Thyroid gland (tissue), 4 donors: ENCODE measurements around the gene ACTL7B. TPM values are rescaled to one million over a fixed set of nuclear protein-coding genes. Genes with fewer than 3 reads are reported as not detected.
A peak's percentile ranks its signal among the peaks of the same experiment; 100 is the strongest.
"Not testable (repeated sequence)": the region's sequence is repeated elsewhere in the genome, so short reads cannot be mapped to it uniquely, and the experiment has no call there.

ENCODE experiments used
- DNase-seq, 2 donors: peaks; one replicate each; pipeline ENCODE4 v3.0.0-alpha.2; 2019
- H3K27ac ChIP-seq, 3 donors: fragments of 200-600 bp; sonication (generic); 1 replicate in 2 of 3; 2 replicates in 1 of 3; pipeline ENCODE4 v1.5.1; 2016 to 2019; ENCODE audit warnings: mild to moderate bottlenecking in 1 of 3, moderate library complexity in 1 of 3
- H3K27me3 ChIP-seq: fragments of 200-600 bp; sonication (generic); one replicate; pipeline ENCODE4 v1.5.1; 2019
- H3K36me3 ChIP-seq, 2 donors: fragments of 200-600 bp; sonication (generic); one replicate each; pipeline ENCODE4 v1.5.1; 2016 to 2019
- H3K4me1 ChIP-seq, 2 donors: fragments of 200-600 bp; sonication (generic); one replicate each; pipeline ENCODE4 v1.5.1; 2017 to 2019
- H3K4me3 ChIP-seq, 3 donors: fragments of 200-600 bp; sonication (generic); replicated peaks in 1 of 3; 1 replicate in 2 of 3; 2 replicates in 1 of 3; pipeline ENCODE4 v1.5.1; 2016; ENCODE audit warnings: mild to moderate bottlenecking in 1 of 3
- H3K9me3 ChIP-seq: fragments of 200-600 bp; sonication (generic); one replicate; pipeline ENCODE4 v1.5.1; 2017
- CTCF ChIP-seq, 6 experiments: fragments of 200-600 bp in 3 of 6; fragments of 450-650 bp in 3 of 6; sonication (generic) in 3 of 6; IDR thresholded peaks; one replicate each; pipeline ENCODE4 v1.5.1; 2016 to 2019; ENCODE audit warnings: antibody characterized with exemption in 6 of 6, mild to moderate bottlenecking in 2 of 6, inconsistent platforms in 1 of 6, moderate library complexity in 1 of 6
- POLR2A ChIP-seq, 2 donors: fragments of 450-650 bp; IDR thresholded peaks; one replicate each; pipeline ENCODE4 v1.6.1; 2017; ENCODE audit warnings: antibody characterized with exemption in 2 of 2, mild to moderate bottlenecking in 2 of 2, moderate library complexity in 1 of 2
- WGBS, 2 donors: methylation state at CpG; one replicate each; pipeline ENCODE4 v1.1.5; 2017; 5-methylcytosine and 5-hydroxymethylcytosine counted together
- intact Hi-C: fragments of 100-400 bp; cut with DNase I; formaldehyde crosslinking; loops from one replicate; pipeline ENCODE4 v1.15.1; 2023
- total RNA-seq, 4 donors: library from RNA; depleted of rRNA; stranded (reverse); fragments of >200 nt; gene quantifications; one replicate each; pipeline ENCODE4 v1.2.3, GENCODE V29; 2016

Gene ACTL7B
- total RNA-seq, 4 donors from 2014 or later, result 0.33 to 0.54 TPM; not detected in 2

- Histone ChIP-seq H3K27ac (no peak overlapping the region), H3K36me3 (peaks cover 53 to 55% of the 10 kb centered on the region in 2 donors), H3K4me3 (no peak overlapping the region), H3K9me3 (no peaks in the 10 kb centered on the region), H3K4me1 (no peaks in the 10 kb centered on the region), H3K27me3 (no peaks in the 10 kb centered on the region)
- WGBS, 2 donors, result 95 to 96% methylated on average over 2 of the region's 2 CpGs
- no peak for DNase-seq
- TF ChIP-seq CTCF (IDR thresholded peaks at IDR 0.05) (no peak), POLR2A (IDR thresholded peaks at IDR 0.05) (no peak)
- intact Hi-C loops, result no loop called here
These were observed 41.7 kb upstream of the ACTL7B start for GRCh38 chr9:108897324-108898096.

GRCh38 chr9:108894225-108894997 is 38.6 kb upstream of the ACTL7B start:
- Histone ChIP-seq H3K4me1 (no peaks in the 10 kb centered on the region), H3K27ac (no peak overlapping the region), H3K4me3 (no peak overlapping the region), H3K9me3 (no peaks in the 10 kb centered on the region), H3K27me3 (no peaks in the 10 kb centered on the region), H3K36me3 (peaks cover 56 to 65% of the 10 kb centered on the region in 2 donors)
- 94 to 95% methylated on average over 4 of the region's 4 CpGs for WGBS, 2 donors
- no peak for DNase-seq
- TF ChIP-seq POLR2A (IDR thresholded peaks at IDR 0.05) (no peak), CTCF (IDR thresholded peaks at IDR 0.05) (no peak)
- intact Hi-C loops, result no loop called here

- Histone ChIP-seq H3K4me3 (no peak overlapping the region), H3K9me3 (no peaks in the 10 kb centered on the region), H3K27ac (no peak overlapping the region), H3K36me3 (peaks cover 28 to 48% of the 10 kb centered on the region in 2 donors), H3K4me1 (peaks cover 0 to 6% of the 10 kb centered on the region in 2 donors), H3K27me3 (no peaks in the 10 kb centered on the region)
- TF ChIP-seq POLR2A (IDR thresholded peaks at IDR 0.05), result no peak
- TF ChIP-seq CTCF (IDR thresholded peaks at IDR 0.05), result peak in 3 of 6 experiments; percentile 18 to 23 (median 19)
- 94 to 96% methylated on average over 4 of the region's 4 CpGs for WGBS, 2 donors
- no peak for DNase-seq
- intact Hi-C loops, result no loop called here
These were observed 33.9 kb upstream of the ACTL7B start for GRCh38 chr9:108889649-108890067.

- WGBS, 2 donors, result 94 to 100% methylated on average over 3 of the region's 3 CpGs
- H3K9me3 ChIP-seq, H3K27ac ChIP-seq, intact Hi-C loops, DNase-seq, H3K4me1 ChIP-seq, H3K4me3 ChIP-seq, H3K27me3 ChIP-seq: not testable (repeated sequence)
- peaks cover 16 to 27% of the 10 kb centered on the region in 2 donors for H3K36me3 ChIP-seq
These were observed 30.9 kb upstream of the ACTL7B start for GRCh38 chr9:108886594-108887271.

- WGBS, 2 donors, result 33 to 36% methylated on average over 1 of the region's 1 CpG
- H3K4me1 ChIP-seq, result peaks cover 0 to 6% of the 10 kb centered on the region in 2 donors
- H3K4me3 ChIP-seq, result no peak overlapping the region
- H3K27me3 ChIP-seq, result no peaks in the 10 kb centered on the region
- DNase-seq, result peak; percentile 17 to 54
- H3K9me3 ChIP-seq, result no peaks in the 10 kb centered on the region
- TF ChIP-seq CTCF (IDR thresholded peaks at IDR 0.05), result no peak
- no peak for TF ChIP-seq POLR2A (IDR thresholded peaks at IDR 0.05)
- H3K36me3 ChIP-seq, result peaks cover 6 to 19% of the 10 kb centered on the region in 2 donors
- intact Hi-C loops, result no loop called here
- peak overlapping the region in 2 of 3 donors; percentile 9 to 42 for H3K27ac ChIP-seq
These were observed 30.0 kb upstream of the ACTL7B start for GRCh38 chr9:108885643-108886348.
